ENCODE measurements around the gene TTC31. TPM values are rescaled to one million over a fixed set of nuclear protein-coding genes. Genes with fewer than 3 reads are reported as not detected.

TTC31 gene
- total RNA-seq, 1 donor from 2014 or later: 13.1 TPM

Other genes with a start within 250 kb of the TTC31 start
- gene SLC4A5, start 139.7 kb upstream of the TTC31 start, total RNA-seq: under 0.01 and 0.48 TPM in 2 replicates
- gene DCTN1, start 102.8 kb upstream of the TTC31 start, total RNA-seq: 78.5 and 104 TPM in 2 replicates
- gene C2orf81, start 61.5 kb upstream of the TTC31 start, total RNA-seq: 0.72 and 2.1 TPM in 2 replicates
- 64.2 and 88.8 TPM in 2 replicates for gene WDR54, start 61.4 kb upstream of the TTC31 start, total RNA-seq
- gene RTKN, start 41.1 kb upstream of the TTC31 start, total RNA-seq: 15.1 and 15.7 TPM in 2 replicates
- 15.9 and 23.9 TPM in 2 replicates for gene INO80B, start 28.0 kb upstream of the TTC31 start, total RNA-seq
- 87.9 and 88.0 TPM in 2 replicates for gene WBP1, start 24.6 kb upstream of the TTC31 start, total RNA-seq
- 101 and 103 TPM in 2 replicates for gene MOGS, start 17.7 kb upstream of the TTC31 start, total RNA-seq
- 44.1 and 49.9 TPM in 2 replicates for gene MRPL53, start 10.4 kb upstream of the TTC31 start, total RNA-seq
- gene CCDC142, start 83 bp upstream of the TTC31 start, total RNA-seq: 8.4 and 9.8 TPM in 2 replicates
- gene LBX2, start 16.5 kb downstream of the TTC31 start, total RNA-seq: 0.64 and 3.1 TPM in 2 replicates
- 8.5 and 15.8 TPM in 2 replicates for gene PCGF1, start 24.6 kb downstream of the TTC31 start, total RNA-seq
- not detected in 2 replicates for gene TLX2, start 31.4 kb downstream of the TTC31 start, total RNA-seq
- 0.39 TPM in 1 of 2 replicates, not detected in the other for gene DQX1, start 43.1 kb downstream of the TTC31 start, total RNA-seq
- gene AUP1, start 46.6 kb downstream of the TTC31 start, total RNA-seq: 73.7 and 74.2 TPM in 2 replicates
- 25.6 and 28.8 TPM in 2 replicates for gene HTRA2, start 46.9 kb downstream of the TTC31 start, total RNA-seq
- 18.6 and 25.8 TPM in 2 replicates for gene LOXL3, start 70.9 kb downstream of the TTC31 start, total RNA-seq
- 11.8 and 16.9 TPM in 2 replicates for gene DOK1, start 71.6 kb downstream of the TTC31 start, total RNA-seq
- gene M1AP, start 165.2 kb downstream of the TTC31 start, total RNA-seq: not detected in 2 replicates
- 1.4 and 4.5 TPM in 2 replicates for gene SEMA4F, start 171.2 kb downstream of the TTC31 start, total RNA-seq

Data from epithelial cell of alveolus of lung (primary cell).